Measurements from ENCODE around the gene LYSMD3.

The LYSMD3 gene

GRCh38 chr5:90548069-90548593, 18.7 kb upstream of the LYSMD3 start:
- H3K4me3 ChIP-seq (ENCODE audit: low read depth, low read length): no peak overlapping the region
- no peak for TF ChIP-seq CTCF (IDR thresholded peaks at IDR 0.05; ENCODE audit: borderline replicate concordance, insufficient read depth, low read depth, low read length)

GRCh38 chr5:90547072-90547536, 17.7 kb upstream of the LYSMD3 start:
- no peak for TF ChIP-seq CTCF (IDR thresholded peaks at IDR 0.05; ENCODE audit: borderline replicate concordance, insufficient read depth, low read depth, low read length)

GRCh38 chr5:90546216-90546837, 16.9 kb upstream of the LYSMD3 start:
- no peak for TF ChIP-seq CTCF (IDR thresholded peaks at IDR 0.05; ENCODE audit: borderline replicate concordance, insufficient read depth, low read depth, low read length)
- H3K4me3 ChIP-seq (ENCODE audit: low read depth, low read length): no peak overlapping the region

More at GRCh38 chr5:90547072-90547536, 17.7 kb upstream of the LYSMD3 start:
- H3K4me3 ChIP-seq (ENCODE audit: low read depth, low read length): no peak overlapping the region

- TF ChIP-seq CTCF (IDR thresholded peaks at IDR 0.05; ENCODE audit: borderline replicate concordance, insufficient read depth, low read depth, low read length): no peak
Observed at GRCh38 chr5:90545511-90545910, 16.1 kb upstream of the LYSMD3 start.

GRCh38 chr5:90542827-90543519, 13.6 kb upstream of the LYSMD3 start:
- no peak for TF ChIP-seq CTCF (IDR thresholded peaks at IDR 0.05; ENCODE audit: borderline replicate concordance, insufficient read depth, low read depth, low read length)
- no peak overlapping the region for H3K4me3 ChIP-seq (ENCODE audit: low read depth, low read length)

More at GRCh38 chr5:90545511-90545910, 16.1 kb upstream of the LYSMD3 start:
- H3K4me3 ChIP-seq (ENCODE audit: low read depth, low read length): no peak overlapping the region

- no peak overlapping the region for H3K4me3 ChIP-seq (ENCODE audit: low read depth, low read length)
- TF ChIP-seq CTCF (IDR thresholded peaks at IDR 0.05; ENCODE audit: borderline replicate concordance, insufficient read depth, low read depth, low read length): no peak
Observed at GRCh38 chr5:90534922-90535321, 5.5 kb upstream of the LYSMD3 start.

All from GM12875 (cell line).